Kidney tubule cell (primary cell): ENCODE results near the gene PNPLA8.

Experiments used
- DNase-seq: peaks from one replicate; pipeline ENCODE4 v3.0.0-alpha.2; 2018; ENCODE audit warnings: low spot score

Gene PNPLA8

DNA sequence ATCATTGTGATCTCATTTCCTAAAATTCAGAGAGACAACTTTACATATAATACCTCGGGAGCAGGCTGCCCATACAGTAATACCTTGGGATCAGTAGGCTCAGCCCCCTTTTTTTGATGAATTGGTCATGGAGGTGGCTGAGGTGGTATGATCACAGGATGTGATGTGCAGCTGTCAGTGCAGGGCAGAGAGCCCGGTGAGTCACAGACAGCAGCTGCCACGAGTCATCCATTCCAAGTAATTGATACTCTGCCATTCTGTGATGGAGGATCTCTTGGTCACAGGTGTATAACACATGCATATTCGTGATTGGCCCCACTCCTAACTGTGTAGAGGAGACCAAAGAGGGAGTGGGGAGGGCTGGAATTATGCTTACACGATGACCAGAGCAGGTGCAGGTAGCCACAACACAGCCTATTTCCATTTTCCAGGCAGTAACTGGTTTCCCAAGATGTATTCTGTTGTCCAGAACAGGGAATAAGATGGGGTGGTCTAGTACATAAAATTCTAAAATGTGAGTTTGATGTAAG, 83.8 kb downstream of the PNPLA8 start:
- peak; percentile 91 for DNase-seq

DNA sequence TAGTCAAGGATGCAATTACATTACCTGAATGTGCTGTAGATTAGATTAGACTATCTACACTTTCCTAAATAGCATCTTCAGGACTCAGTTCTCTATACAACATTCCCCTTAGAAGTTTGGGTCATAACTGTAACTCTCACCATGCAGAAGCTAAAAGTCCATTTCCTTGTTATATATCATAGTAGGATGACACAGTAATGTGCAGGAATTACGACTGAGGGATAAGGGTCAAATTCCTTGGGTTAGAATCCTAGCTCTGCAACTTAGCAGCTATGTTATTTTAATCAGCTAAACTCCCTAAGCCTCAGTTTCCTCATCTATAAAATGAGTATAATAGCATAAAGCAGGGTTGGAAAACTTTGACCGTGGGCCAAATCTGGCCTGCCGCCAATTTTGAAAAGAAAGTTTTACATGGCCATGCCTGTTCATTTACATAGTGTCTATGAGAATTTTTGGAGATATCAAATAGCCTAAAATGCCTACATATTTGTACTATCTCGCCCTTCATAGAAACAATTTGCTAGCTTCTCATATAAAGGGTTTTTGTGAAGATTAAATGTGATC, 84.5 kb downstream of the PNPLA8 start:
- no peak for DNase-seq

DNA sequence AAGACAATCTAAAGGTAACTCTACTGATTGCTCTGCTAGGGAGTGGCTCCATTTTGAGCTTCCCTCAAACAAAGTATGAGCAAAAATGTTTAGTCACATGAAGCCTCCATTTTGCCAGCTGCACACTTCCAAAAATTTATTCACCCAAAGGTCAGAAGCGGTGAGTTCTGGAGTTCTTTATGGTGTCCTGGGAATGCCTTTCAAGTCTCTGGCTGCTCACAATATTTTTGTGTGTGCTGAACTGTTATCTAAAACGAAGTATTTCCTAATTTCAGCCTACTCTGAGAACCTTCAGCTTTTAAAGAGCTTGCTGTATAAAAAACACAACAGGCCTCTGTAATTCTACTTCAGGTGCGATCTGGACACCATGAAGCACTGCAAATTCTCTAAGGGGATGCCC, 85.3 kb downstream of the PNPLA8 start:
- DNase-seq = no peak

DNA sequence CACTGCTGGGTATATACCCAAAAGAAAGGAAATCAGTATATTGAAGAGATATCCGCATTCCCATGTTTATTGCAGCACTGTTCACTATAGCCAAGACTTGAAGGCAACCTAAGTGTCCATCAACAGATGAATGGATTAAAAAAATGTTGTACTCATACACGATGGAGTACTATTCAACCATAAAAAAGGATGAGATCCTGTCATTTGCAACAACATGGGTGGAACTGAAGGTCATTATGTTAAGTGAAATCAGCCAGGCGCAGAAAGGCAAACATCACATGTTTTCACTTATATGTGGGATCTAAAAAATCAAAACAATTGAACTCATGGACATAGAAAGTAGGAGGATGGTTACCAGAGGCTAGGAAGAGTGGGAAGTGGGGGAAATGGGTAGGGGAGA, 89.0 kb downstream of the PNPLA8 start:
- DNase-seq = no peak

DNA sequence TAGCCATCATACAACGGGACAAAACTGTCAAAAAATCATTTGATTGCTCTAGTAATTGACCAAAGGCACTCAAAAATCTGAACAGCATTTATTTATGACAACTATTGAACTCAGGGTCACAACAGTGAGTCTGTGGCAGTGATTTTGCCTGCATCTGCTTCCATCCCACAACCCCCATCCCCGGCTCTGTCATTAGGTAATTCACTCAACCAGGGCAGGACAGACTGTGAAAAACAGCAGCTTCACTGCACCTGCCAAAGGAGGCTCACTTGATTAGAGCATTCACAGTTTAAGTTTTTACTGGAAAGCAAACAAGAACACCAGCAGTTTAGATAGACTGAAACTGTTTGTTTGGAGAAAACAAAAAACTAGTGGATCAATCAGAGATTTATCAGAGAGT, 91.9 kb downstream of the PNPLA8 start:
- no peak for DNase-seq

DNA sequence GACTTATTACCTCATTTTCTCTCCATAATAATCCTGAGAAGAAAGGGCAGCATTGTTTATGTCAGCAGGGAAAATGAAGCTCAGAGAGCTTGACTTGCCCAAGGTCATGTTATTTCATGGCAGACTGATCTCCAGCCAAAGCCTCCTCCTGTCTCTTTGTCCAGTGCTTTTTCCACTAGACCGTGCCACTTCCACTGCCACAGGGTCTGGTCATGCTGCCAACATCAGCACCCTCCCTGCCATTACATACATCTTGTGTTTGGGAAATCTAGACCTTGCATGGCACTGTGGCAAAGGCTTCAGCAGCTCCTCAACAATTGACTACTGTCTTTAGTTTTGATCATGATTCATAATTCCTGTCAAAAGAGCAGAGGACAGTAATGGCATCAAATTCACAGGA, 94.8 kb downstream of the PNPLA8 start:
- no peak for DNase-seq

DNA sequence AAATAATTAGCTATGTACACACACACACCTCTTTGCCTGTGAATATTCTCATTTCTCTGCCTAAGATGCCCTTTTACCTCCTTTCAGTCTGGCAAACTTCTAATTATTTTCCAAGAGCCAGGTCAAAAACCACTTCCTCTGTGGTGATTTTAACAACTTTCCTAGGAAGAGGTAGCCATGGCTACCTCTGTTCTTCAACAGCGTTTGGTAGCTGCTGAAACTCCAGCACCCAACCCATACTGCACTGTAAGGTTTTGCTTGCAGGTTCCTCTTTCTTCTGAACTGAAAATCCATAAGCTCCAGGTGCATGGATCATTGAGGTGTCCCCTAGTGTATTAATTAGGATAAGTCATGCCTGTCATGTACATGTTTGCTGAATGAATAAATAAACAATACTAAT, 95.3 kb downstream of the PNPLA8 start:
- no peak for DNase-seq

DNA sequence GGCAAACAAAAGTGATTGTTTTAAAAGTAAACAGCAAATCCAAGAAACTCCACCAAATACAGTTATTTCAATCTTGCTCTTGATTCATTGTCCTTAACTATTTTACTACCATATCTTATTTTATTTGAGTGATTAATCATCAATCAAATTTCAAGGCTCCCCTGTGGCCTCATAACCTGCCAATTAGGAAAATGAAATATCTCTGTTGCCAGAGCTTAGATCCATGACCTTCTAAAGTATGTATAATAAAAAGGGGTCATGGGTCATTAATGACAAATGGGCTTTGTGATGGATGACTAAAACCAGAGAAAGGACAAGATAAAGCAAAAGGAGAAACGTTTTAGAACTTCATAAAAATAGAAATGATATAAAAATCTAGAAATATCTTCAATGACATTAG, 98.2 kb downstream of the PNPLA8 start:
- DNase-seq = no peak

DNA sequence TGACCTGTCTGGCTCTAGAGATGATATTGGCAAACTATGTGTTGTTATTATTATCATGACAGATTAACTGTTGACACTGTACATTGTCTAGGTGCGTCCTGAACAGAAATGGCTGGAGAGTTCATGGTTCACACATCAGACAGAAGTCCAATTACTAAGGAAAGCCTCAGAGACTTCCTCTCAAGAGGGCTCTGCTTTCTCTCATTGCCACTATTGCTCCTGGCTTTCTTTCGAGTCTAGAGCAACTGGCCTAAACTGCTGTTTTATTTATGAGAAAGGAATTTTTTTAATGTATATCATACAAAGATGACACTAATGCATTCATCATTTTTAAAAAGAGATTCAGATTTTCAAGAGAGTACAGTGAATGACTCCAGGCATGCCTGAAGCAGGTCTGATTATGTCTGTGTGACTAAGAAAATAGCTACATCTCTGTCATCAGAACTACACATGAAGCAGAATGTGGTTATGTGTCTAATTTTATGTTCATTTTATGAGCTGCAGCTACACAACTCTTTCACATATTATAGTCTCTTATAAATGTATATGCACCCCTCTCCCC, 100.1 kb downstream of the PNPLA8 start:
- no peak for DNase-seq

DNA sequence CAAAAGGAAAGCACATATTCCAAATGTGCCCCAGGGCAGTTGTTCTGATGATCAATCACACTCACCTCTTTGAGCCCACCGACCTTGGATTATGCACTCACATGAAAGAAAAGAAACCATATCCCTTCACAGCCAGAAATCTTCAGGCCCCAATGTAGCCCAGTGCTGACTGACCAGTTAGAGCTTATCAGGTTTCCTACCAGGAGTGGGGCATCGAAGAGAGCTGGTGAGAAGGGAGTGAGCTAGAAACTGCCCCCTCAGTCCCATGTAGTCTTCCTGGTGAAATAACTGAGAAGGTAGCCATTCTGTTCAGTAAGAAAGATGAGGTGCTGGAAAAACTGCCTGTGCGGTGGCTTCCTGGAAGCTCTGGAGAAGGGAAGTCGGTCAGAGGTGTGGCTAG, 101.9 kb downstream of the PNPLA8 start:
- no peak for DNase-seq

DNA sequence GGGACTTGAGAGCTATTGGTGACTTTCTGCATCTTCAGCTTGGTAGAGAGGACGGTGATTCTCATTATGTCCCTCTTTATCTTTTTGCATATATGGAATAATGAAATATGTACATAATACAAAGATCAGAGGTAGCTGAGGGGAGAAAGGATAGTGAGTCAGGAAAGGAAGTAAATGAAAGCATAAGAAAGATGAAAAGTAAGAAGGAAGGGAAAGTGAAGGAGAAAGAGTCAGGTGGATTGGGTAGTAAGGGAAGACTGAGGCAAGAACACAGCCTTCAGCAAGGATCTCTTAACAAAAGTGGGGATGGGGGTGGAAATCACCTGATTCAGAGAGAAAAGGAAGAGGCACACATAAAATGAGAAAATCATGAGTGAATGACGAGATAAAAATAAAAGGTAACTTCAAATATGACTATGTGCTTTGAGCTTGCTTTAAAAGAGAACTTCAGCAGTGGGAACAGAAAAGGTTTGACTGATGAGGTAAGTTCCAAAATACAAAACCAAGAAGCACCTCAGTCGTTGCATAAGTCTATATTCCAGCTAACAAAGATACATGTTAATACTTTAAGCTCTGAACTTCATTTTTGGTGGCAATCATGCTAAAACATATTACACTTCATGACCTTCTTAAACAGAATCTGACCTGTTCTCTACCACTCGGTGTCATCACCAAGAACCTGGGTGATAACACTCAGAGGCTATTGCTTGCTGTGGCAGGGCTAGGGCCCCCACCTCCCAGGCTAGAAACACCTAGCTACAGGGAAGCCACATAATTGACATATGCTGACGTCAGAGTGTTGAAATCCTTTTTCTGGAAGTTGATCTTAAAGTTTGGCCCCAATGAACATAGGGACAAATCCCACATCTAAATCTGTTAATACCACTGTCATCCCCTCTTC, 102.6 kb downstream of the PNPLA8 start:
- no peak for DNase-seq

DNA sequence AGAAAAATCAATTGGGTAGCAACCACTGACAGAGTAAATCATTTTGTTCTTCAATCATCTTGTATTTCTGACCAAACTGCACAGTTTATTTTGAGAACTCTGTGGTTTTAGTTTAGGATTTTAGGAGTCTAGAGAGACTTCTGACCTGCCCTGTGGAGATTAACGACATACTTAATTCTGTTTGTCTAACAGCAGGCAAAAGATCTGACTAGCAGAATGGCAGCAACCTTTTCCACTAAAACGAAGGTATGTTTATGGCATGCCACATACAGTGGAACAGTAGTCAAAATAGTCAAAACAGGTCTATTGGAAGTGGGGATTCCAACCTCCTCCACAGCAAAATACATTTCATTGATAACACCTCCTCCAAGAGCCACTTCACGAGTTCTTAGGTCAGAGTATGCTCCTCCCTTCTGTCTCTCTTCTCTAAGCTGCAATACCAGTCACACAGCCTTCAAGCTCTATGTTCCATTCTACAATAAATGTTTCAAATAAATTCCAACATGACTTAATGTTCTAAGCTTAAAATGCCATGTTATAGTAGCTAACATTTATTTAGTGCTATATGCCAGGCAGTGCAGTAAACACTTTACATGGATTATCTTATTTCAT, 104.1 kb downstream of the PNPLA8 start:
- no peak for DNase-seq
